SU-DHL-6 (cell line): Measurements from ENCODE around the gene ALS2CL.

Source experiments
- H2AFZ ChIP-seq: fragments of 200-600 bp; sonication (generic); 2 replicates; pipeline ENCODE4 v1.6.1; 2014; ENCODE audit warnings: low read depth, mild to moderate bottlenecking, moderate library complexity, mixed read lengths, antibody characterized with exemption, low read length; ENCODE audit not compliant: severe bottlenecking
- H3F3A ChIP-seq: fragments of 200-600 bp; shearing (Covaris generic); 2 replicates; pipeline ENCODE4 v1.6.0; 2016; ENCODE audit warnings: antibody characterized with exemption, mild to moderate bottlenecking; ENCODE audit not compliant: insufficient read depth
- H3K27ac ChIP-seq: fragments of 200-600 bp; sonication (generic); 2 replicates; pipeline ENCODE4 v1.5.1; 2016; ENCODE audit warnings: low read depth, mild to moderate bottlenecking, low read length, moderate library complexity, mixed read lengths
- H3K27me3 ChIP-seq: fragments of 200-600 bp; sonication (generic), shearing (Covaris generic); 2 replicates; pipeline ENCODE4 v1.6.0; 2014; ENCODE audit warnings: mild to moderate bottlenecking, low read length
- H3K36me3 ChIP-seq: fragments of 200-600 bp; sonication (generic); 2 replicates; pipeline ENCODE4 v1.6.1; 2014; ENCODE audit warnings: mild to moderate bottlenecking, low read length, mixed read lengths
- H3K4me2 ChIP-seq: fragments of 300-600, 200-600 bp; shearing (Covaris generic), sonication (generic); 2 replicates; pipeline ENCODE4 v1.6.0; 2014; ENCODE audit warnings: low read length, low read depth, mild to moderate bottlenecking; ENCODE audit not compliant: poor library complexity, severe bottlenecking
- H3K4me3 ChIP-seq: fragments of 200-600 bp; sonication (generic); 2 replicates; pipeline ENCODE4 v1.5.1; 2014; ENCODE audit warnings: antibody characterized with exemption, low read length, mild to moderate bottlenecking, mixed read lengths; ENCODE audit not compliant: insufficient read depth, poor library complexity, severe bottlenecking
- H3K79me2 ChIP-seq: fragments of 200-600 bp; sonication (generic); 2 replicates; pipeline ENCODE4 v1.6.1; 2014; ENCODE audit warnings: mild to moderate bottlenecking, low read length, moderate library complexity; ENCODE audit not compliant: insufficient read depth
- H3K9ac ChIP-seq: fragments of 200-600 bp; sonication (generic); 2 replicates; pipeline ENCODE4 v1.7.0; 2014; ENCODE audit warnings: mild to moderate bottlenecking, low read length
- H3K9me2 ChIP-seq: fragments of 200-600 bp; sonication (generic); replicated peaks from 2 replicates; pipeline ENCODE4 v1.6.1; 2014; ENCODE audit warnings: low read length; ENCODE audit not compliant: insufficient read depth
- H3K9me3 ChIP-seq: fragments of 200-600 bp; sonication (generic); 2 replicates; pipeline ENCODE4 v1.6.1; 2014; ENCODE audit warnings: low read length, mixed read lengths; ENCODE audit not compliant: insufficient read depth
- H4K20me1 ChIP-seq: fragments of 200-600 bp; sonication (generic); 2 replicates; pipeline ENCODE4 v1.6.1; 2014; ENCODE audit warnings: low read depth, mild to moderate bottlenecking, antibody characterized with exemption, low read length, moderate library complexity, mixed read lengths
- CTCF ChIP-seq: fragments of 200-600 bp; sonication (generic); IDR thresholded peaks from one replicate; pipeline ENCODE4 v1.5.1; 2017; ENCODE audit warnings: antibody characterized with exemption, mild to moderate bottlenecking, low read length, moderate library complexity; ENCODE audit not compliant: insufficient read depth, poor library complexity, severe bottlenecking
- EZH2phosphoT487 ChIP-seq: fragments of 200-600 bp; sonication (generic), shearing (Covaris generic); conservative IDR thresholded peaks from 2 replicates; pipeline ENCODE4 v1.6.1; 2018; ENCODE audit warnings: mild to moderate bottlenecking, antibody characterized with exemption, low read length, moderate library complexity, mixed read lengths

Gene ALS2CL

GRCh38 chr3:46676601-46677410, 16.7 kb downstream of the ALS2CL start:
- Histone ChIP-seq H3K4me2 (no peak overlapping the region), H3F3A (no peaks in the 10 kb centered on the region), H3K36me3 (no peaks in the 10 kb centered on the region), H4K20me1 (no peaks in the 10 kb centered on the region), H3K27me3 (no peaks in the 10 kb centered on the region), H3K79me2 (no peaks in the 10 kb centered on the region), H3K4me3 (no peak overlapping the region), H3K9me2 (no peaks in the 10 kb centered on the region), H2AFZ (no peak overlapping the region), H3K9ac (no peak overlapping the region), H3K9me3 (no peaks in the 10 kb centered on the region), H3K27ac (no peak overlapping the region)
- TF ChIP-seq CTCF = no peak
- TF ChIP-seq EZH2phosphoT487 = no peak

- Histone ChIP-seq H2AFZ (no peak overlapping the region), H3K4me2 (no peak overlapping the region), H3K4me3 (no peak overlapping the region), H3K36me3 (no peaks in the 10 kb centered on the region), H3K79me2 (no peaks in the 10 kb centered on the region), H3K27me3 (no peaks in the 10 kb centered on the region), H4K20me1 (no peaks in the 10 kb centered on the region), H3K9me3 (no peaks in the 10 kb centered on the region), H3K9ac (no peak overlapping the region), H3F3A (no peaks in the 10 kb centered on the region), H3K27ac (no peak overlapping the region), H3K9me2 (no peaks in the 10 kb centered on the region)
- no peak for TF ChIP-seq EZH2phosphoT487
- TF ChIP-seq CTCF = no peak
These were observed 17.5 kb downstream of the ALS2CL start for GRCh38 chr3:46675843-46676567.

GRCh38 chr3:46675426-46675825, 18.1 kb downstream of the ALS2CL start:
- no peaks in the 10 kb centered on the region for H4K20me1 ChIP-seq
- no peaks in the 10 kb centered on the region for H3F3A ChIP-seq
- no peak overlapping the region for H3K9ac ChIP-seq
- no peaks in the 10 kb centered on the region for H3K9me3 ChIP-seq
- H3K4me3 ChIP-seq = no peak overlapping the region
- no peaks in the 10 kb centered on the region for H3K36me3 ChIP-seq
- H3K27me3 ChIP-seq = no peaks in the 10 kb centered on the region
- H3K4me2 ChIP-seq = no peak overlapping the region
- H3K79me2 ChIP-seq = no peaks in the 10 kb centered on the region
- H2AFZ ChIP-seq = no peak overlapping the region
- H3K27ac ChIP-seq = no peak overlapping the region
- TF ChIP-seq EZH2phosphoT487 = no peak
- TF ChIP-seq CTCF = no peak
- H3K9me2 ChIP-seq = no peaks in the 10 kb centered on the region
